LHCN-M2 (cell line): ENCODE data around the gene APBB1. TPM values are rescaled to one million over a fixed set of nuclear protein-coding genes. Genes with fewer than 3 reads are reported as not detected.

ENCODE experiments used
- DNase-seq: peaks from one replicate; pipeline ENCODE4 v3.0.0-alpha.2; 2012; ENCODE audit warnings: low read depth
- polyA plus RNA-seq: library from polyadenylated mRNA; unstranded; fragments of >200 nt; gene quantifications from one replicate; pipeline ENCODE4 v1.2.1, GENCODE V29; 2012; ENCODE audit warnings: missing spikeins
- total RNA-seq: library from RNA; depleted of rRNA; stranded (reverse); fragments of >200 nt; gene quantifications from 2 replicates; pipeline ENCODE4 v1.2.3, GENCODE V29; 2014; rRNA removed

The APBB1 gene
- 18.3 and 19.0 TPM in 2 replicates for total RNA-seq
- 25.3 TPM for polyA plus RNA-seq

GRCh38 chr11:6419009-6419631 lies at the start of gene APBB1:
Gene APBB1, minus strand, starts transcription at chr11:6419094. Its CDS starts 7,747 bp downstream, at chr11:6411347.
- DNase-seq: peak; percentile 33

- DNase-seq: no peak
Observed at GRCh38 chr11:6459099-6459450, 40.2 kb upstream of the APBB1 start.

GRCh38 chr11:6458352-6459098 lies 39.6 kb upstream of the APBB1 start:
- no peak for DNase-seq

- DNase-seq: no peak
Observed at GRCh38 chr11:6457581-6458320, 38.9 kb upstream of the APBB1 start.

- no peak for DNase-seq
Observed at GRCh38 chr11:6456361-6457073, 37.6 kb upstream of the APBB1 start.

GRCh38 chr11:6455070-6455469 lies 36.2 kb upstream of the APBB1 start:
- DNase-seq: no peak

GRCh38 chr11:6453152-6453551 lies 34.3 kb upstream of the APBB1 start:
- DNase-seq: no peak

GRCh38 chr11:6452219-6452618 lies 33.3 kb upstream of the APBB1 start:
- peak; percentile 30 for DNase-seq

- no peak for DNase-seq
Observed at GRCh38 chr11:6448574-6448973, 29.7 kb upstream of the APBB1 start.

GRCh38 chr11:6443269-6444003 lies 24.5 kb upstream of the APBB1 start:
- peak; percentile 38 for DNase-seq

GRCh38 chr11:6442441-6442840 lies 23.5 kb upstream of the APBB1 start:
- no peak for DNase-seq

GRCh38 chr11:6440906-6441358 lies 22.0 kb upstream of the APBB1 start, which contains the start of gene HPX:
Gene HPX, minus strand, starts transcription at chr11:6440987. Its CDS starts 24 bp downstream, at chr11:6440963.
- no peak for DNase-seq

- peak; percentile 46 for DNase-seq
Observed at GRCh38 chr11:6438979-6439571, 20.2 kb upstream of the APBB1 start.

GRCh38 chr11:6437993-6438392 lies 19.1 kb upstream of the APBB1 start:
- DNase-seq: no peak

- no peak for DNase-seq
Observed at GRCh38 chr11:6437423-6437822, 18.5 kb upstream of the APBB1 start.

- no peak for DNase-seq
Observed at GRCh38 chr11:6433998-6434660, 15.2 kb upstream of the APBB1 start.

- peak; percentile 93 for DNase-seq
Observed at GRCh38 chr11:6431861-6432260, 13.0 kb upstream of the APBB1 start.

- DNase-seq: no peak
Observed at GRCh38 chr11:6427516-6427915, 8.6 kb upstream of the APBB1 start.

GRCh38 chr11:6420677-6421076 lies 1.8 kb upstream of the APBB1 start:
- DNase-seq: no peak

- no peak for DNase-seq
Observed at GRCh38 chr11:6418557-6419008, 311 bp downstream of the APBB1 start.
